GM23338 (cell line): ENCODE data around the gene CACHD1. TPM values are rescaled to one million over a fixed set of nuclear protein-coding genes. Genes with fewer than 3 reads are reported as not detected.

Experiments used
- ATAC-seq: fragments of 200-7000 bp; cut with Tn5 transposase; 3 replicates; pipeline ENCODE4 v1.9.1; 2020
- DNase-seq: peaks from one replicate; pipeline ENCODE4 v3.0.0-alpha.2; 2015; ENCODE audit warnings: low spot score
- H2AFZ ChIP-seq: fragments of 200-600 bp; sonication (generic); 2 replicates; pipeline ENCODE4 v1.8.0; 2016; ENCODE audit warnings: antibody characterized with exemption, mild to moderate bottlenecking, moderate library complexity
- H3F3A ChIP-seq: fragments of 200-600 bp; sonication (generic); replicated peaks from 2 replicates; pipeline ENCODE4 v1.8.0; 2017; ENCODE audit warnings: antibody characterized with exemption, mixed run types, low read depth
- H3K27ac ChIP-seq: fragments of 200-600 bp; sonication (generic); 2 replicates; pipeline ENCODE4 v1.6.1; 2016; ENCODE audit warnings: low read depth
- H3K27me3 ChIP-seq: fragments of 200-600 bp; sonication (generic); 2 replicates; pipeline ENCODE4 v1.8.0; 2016; ENCODE audit warnings: mild to moderate bottlenecking, mixed run types, moderate library complexity; ENCODE audit not compliant: insufficient read depth
- H3K36me3 ChIP-seq: fragments of 200-600 bp; sonication (generic); 2 replicates; pipeline ENCODE4 v1.8.0; 2016; ENCODE audit warnings: mild to moderate bottlenecking; ENCODE audit not compliant: insufficient read depth
- H3K4me1 ChIP-seq: fragments of 200-600 bp; sonication (generic); 2 replicates; pipeline ENCODE4 v1.8.0; 2016; ENCODE audit warnings: mild to moderate bottlenecking, moderate library complexity; ENCODE audit not compliant: insufficient read depth
- H3K4me2 ChIP-seq: fragments of 200-600 bp; sonication (generic); 2 replicates; pipeline ENCODE4 v1.7.1; 2017; ENCODE audit warnings: mixed run types
- H3K4me3 ChIP-seq: fragments of 200-600 bp; sonication (generic); 2 replicates; pipeline ENCODE4 v1.6.1; 2016; ENCODE audit warnings: mixed run types
- H3K79me2 ChIP-seq: fragments of 200-600 bp; sonication (generic); replicated peaks from 2 replicates; pipeline ENCODE4 v1.8.0; 2017; ENCODE audit warnings: mild to moderate bottlenecking; ENCODE audit not compliant: insufficient read depth
- H3K9me2 ChIP-seq: fragments of 200-600 bp; sonication (generic); 2 replicates; pipeline ENCODE4 v1.8.0; 2017; ENCODE audit not compliant: insufficient read depth
- H4K20me1 ChIP-seq: fragments of 200-600 bp; sonication (generic); replicated peaks from 2 replicates; pipeline ENCODE4 v1.8.0; 2017; ENCODE audit warnings: mild to moderate bottlenecking; ENCODE audit not compliant: insufficient read depth
- H3K27ac Mint-ChIP-seq: 2 replicates; pipeline ENCODE4 v1.8.0; 2020; ENCODE audit warnings: inconsistent platforms, mild to moderate bottlenecking, moderate library complexity, mixed read lengths
- H3K27me3 Mint-ChIP-seq: 3 replicates; pipeline ENCODE4 v1.8.0; 2022; ENCODE audit warnings: low read depth, mild to moderate bottlenecking, moderate library complexity, mixed read lengths, inconsistent platforms; ENCODE audit not compliant: insufficient read depth, poor library complexity
- H3K36me3 Mint-ChIP-seq: 3 replicates; pipeline ENCODE4 v1.8.0; 2021; ENCODE audit warnings: low read depth, mild to moderate bottlenecking, inconsistent platforms, moderate library complexity, mixed read lengths
- H3K4me1 Mint-ChIP-seq: 3 replicates; pipeline ENCODE4 v1.8.0; 2020; ENCODE audit warnings: mild to moderate bottlenecking, inconsistent platforms, mixed read lengths
- H3K4me3 Mint-ChIP-seq: 3 replicates; pipeline ENCODE4 v1.8.0; 2021; ENCODE audit warnings: moderate library complexity, mild to moderate bottlenecking, inconsistent platforms, mixed read lengths
- H3K9me3 Mint-ChIP-seq: 3 replicates; pipeline ENCODE4 v1.8.0; 2020; ENCODE audit warnings: moderate library complexity, mild to moderate bottlenecking, inconsistent platforms, mixed read lengths
- CREB1 ChIP-seq: fragments of 250-450 bp; sonication (Bioruptor Pico); IDR thresholded peaks from 2 replicates; pipeline ENCODE4 v1.5.0; 2020; ENCODE audit warnings: low read depth, mild to moderate bottlenecking, moderate library complexity
- CTCF ChIP-seq, 2 experiments: fragments of 200-600 bp in 1 of 2; sonication (generic) in 1 of 2; conservative IDR thresholded peaks; 2 replicates each; pipeline versions ENCODE4 v1.5.1 to v1.6.1; 2016 to 2017; ENCODE audit warnings: antibody characterized with exemption in 2 of 2, low read depth in 2 of 2, mild to moderate bottlenecking in 2 of 2, moderate library complexity in 1 of 2
- ETS1 ChIP-seq: IDR thresholded peaks from 2 replicates; pipeline ENCODE4 v1.6.1; 2016; ENCODE audit warnings: antibody characterized with exemption
- EZH2 ChIP-seq: fragments of 200-600 bp; sonication (generic); IDR thresholded peaks from one replicate; pipeline ENCODE4 v1.8.0; 2017; ENCODE audit warnings: antibody characterized with exemption, mild to moderate bottlenecking, low read depth; ENCODE audit not compliant: unreplicated experiment
- EZH2phosphoT487 ChIP-seq: fragments of 200-600 bp; sonication (generic); IDR thresholded peaks from one replicate; pipeline ENCODE4 v1.8.1; 2018; ENCODE audit warnings: antibody characterized with exemption; ENCODE audit not compliant: unreplicated experiment
- JUNB ChIP-seq: IDR thresholded peaks from one replicate; pipeline ENCODE4 v1.6.1; 2016; ENCODE audit warnings: antibody characterized with exemption; ENCODE audit not compliant: unreplicated experiment
- NANOG ChIP-seq: IDR thresholded peaks from 2 replicates; pipeline ENCODE4 v1.6.1; 2016; ENCODE audit warnings: antibody characterized with exemption, borderline replicate concordance
- POLR2AphosphoS5 ChIP-seq: IDR thresholded peaks from 2 replicates; pipeline ENCODE4 v1.6.1; 2016; ENCODE audit warnings: antibody characterized with exemption, low read depth
- REST ChIP-seq: IDR thresholded peaks from one replicate; pipeline ENCODE4 v1.6.1; 2018; ENCODE audit warnings: antibody characterized with exemption; ENCODE audit not compliant: unreplicated experiment
- STAT1 ChIP-seq: IDR thresholded peaks from one replicate; pipeline ENCODE4 v1.6.1; 2016; ENCODE audit warnings: antibody characterized with exemption; ENCODE audit not compliant: unreplicated experiment
- ZNF114 ChIP-seq: fragments of 250-450 bp; sonication (Bioruptor Pico); IDR thresholded peaks from 2 replicates; pipeline ENCODE4 v1.5.0; 2020; ENCODE audit warnings: mild to moderate bottlenecking, moderate library complexity
- ZNF331 ChIP-seq: fragments of 250-450 bp; sonication (Bioruptor Pico); IDR thresholded peaks from 2 replicates; pipeline ENCODE4 v1.5.0; 2020; ENCODE audit warnings: low read depth, mild to moderate bottlenecking, moderate library complexity
- ZNF462 ChIP-seq: fragments of 250-450 bp; sonication (Bioruptor Pico); IDR thresholded peaks from 2 replicates; pipeline ENCODE4 v1.5.0; 2020; ENCODE audit warnings: mild to moderate bottlenecking, moderate library complexity
- polyA plus RNA-seq: library from polyadenylated mRNA; unstranded; fragments of >200 nt; fragmentation: Nextera tagmentation; extraction: Ambion mirVana; gene quantifications from 2 replicates; pipeline ENCODE4 v1.2.1, GENCODE V29; 2016
- total RNA-seq: library from RNA; depleted of rRNA; stranded (reverse); fragments of >200 nt; shearing (Covaris generic); gene quantifications from 2 replicates; pipeline ENCODE4 v1.2.3, GENCODE V29; 2014

CACHD1 gene
- total and polyA plus RNA-seq, 2 experiments from 2014 or later = 12.6 to 43.7 TPM

- H3K4me1 ChIP-seq = peaks cover 93% of the 10 kb centered on the region
- peaks cover 98% of the 10 kb centered on the region for H3K79me2 ChIP-seq
- peaks cover 86% of the 10 kb centered on the region for H3K4me1 Mint-ChIP-seq
Observed at GRCh38 chr1:64525116-64525686, 55.3 kb downstream of the CACHD1 start.

More at GRCh38 chr1:64525116-64525686, 55.3 kb downstream of the CACHD1 start:
- no peak overlapping the region for H3K4me3 Mint-ChIP-seq
- ATAC-seq (no peak), DNase-seq (no peak)
- no peaks in the 10 kb centered on the region for H3K27me3 Mint-ChIP-seq
- 0 out of 2 replicates have a peak overlapping the region, but pooled peaks have one; percentile 2 for H3K27ac Mint-ChIP-seq
- no peaks in the 10 kb centered on the region for H3K9me3 Mint-ChIP-seq
- no peak overlapping the region for H2AFZ ChIP-seq
- no peak overlapping the region for H3K27ac ChIP-seq
- no peaks in the 10 kb centered on the region for H3F3A ChIP-seq
- H3K9me2 ChIP-seq = no peaks in the 10 kb centered on the region
- H3K27me3 ChIP-seq = no peaks in the 10 kb centered on the region
- H3K36me3 Mint-ChIP-seq = no peaks in the 10 kb centered on the region
- TF ChIP-seq ZNF114 (CRISPR knock-in tag) (no peak), NANOG (no peak), CTCF (conservative IDR thresholded peaks at IDR 0.05; ENCODE audit: low read depth in 2 of 2) (no peak), JUNB (no peak), EZH2phosphoT487 (no peak), REST (no peak), ZNF462 (CRISPR knock-in tag) (no peak), ZNF331 (no peak), STAT1 (no peak), POLR2AphosphoS5 (no peak), EZH2 (no peak), CREB1 (CRISPR knock-in tag) (no peak), ETS1 (no peak)
- H3K36me3 ChIP-seq = no peaks in the 10 kb centered on the region
- H4K20me1 ChIP-seq = peaks cover 10% of the 10 kb centered on the region; the same call in 1 of the 2 replicates
- H3K4me3 ChIP-seq = no peak overlapping the region
- H3K4me2 ChIP-seq = no peak overlapping the region
